Central memory CD4-positive, alpha-beta T cell (primary cell): ENCODE data around the gene RIC8A.
A peak's percentile ranks its signal among the peaks of the same experiment; 100 is the strongest.

Experiments used
- DNase-seq: peaks from one replicate; pipeline ENCODE4 v3.0.0; 2022

Gene RIC8A

GRCh38 chr11:250740-251299 is 43.3 kb downstream of the RIC8A start:
- DNase-seq, result peak; percentile 77

- no peak for DNase-seq
These were observed 44.0 kb downstream of the RIC8A start for GRCh38 chr11:251550-251949.

GRCh38 chr11:252666-253065 is 45.2 kb downstream of the RIC8A start:
- DNase-seq, result no peak

GRCh38 chr11:253160-253885 is 45.8 kb downstream of the RIC8A start:
- DNase-seq, result no peak

- no peak for DNase-seq
These were observed 46.4 kb downstream of the RIC8A start for GRCh38 chr11:253886-254270.

GRCh38 chr11:255176-255575 is 47.7 kb downstream of the RIC8A start:
- DNase-seq, result no peak

- DNase-seq, result no peak
These were observed 48.3 kb downstream of the RIC8A start for GRCh38 chr11:255816-256215.

GRCh38 chr11:256952-257737 is 49.6 kb downstream of the RIC8A start:
- DNase-seq, result no peak

- DNase-seq, result no peak
These were observed 50.4 kb downstream of the RIC8A start for GRCh38 chr11:257766-258493.

- no peak for DNase-seq
These were observed 51.9 kb downstream of the RIC8A start for GRCh38 chr11:259413-259812.

- DNase-seq, result no peak
These were observed 54.1 kb downstream of the RIC8A start for GRCh38 chr11:261624-262023.
